ENCODE data around the gene HPSE2.
A peak's percentile ranks its signal among the peaks of the same experiment; 100 is the strongest.

Gene HPSE2

DNA sequence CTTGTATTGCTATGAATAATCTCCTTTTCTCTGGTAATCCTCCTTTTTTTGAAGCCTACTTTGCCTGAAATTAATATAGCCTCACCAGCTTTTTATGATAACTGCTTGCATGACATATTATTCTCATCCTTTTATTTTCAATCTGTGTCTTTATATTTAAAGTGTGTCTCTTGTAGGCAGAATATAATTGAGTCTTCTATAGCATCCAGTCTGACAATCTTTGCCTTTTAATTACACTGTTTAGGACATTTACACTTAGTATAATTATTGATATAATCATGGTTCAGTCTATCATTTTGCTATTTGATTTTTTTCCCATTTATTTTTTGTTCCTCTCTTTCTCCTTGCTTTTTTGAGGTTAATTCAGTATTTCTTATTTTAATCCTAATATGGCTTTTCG, 548.0 kb downstream of the HPSE2 start:
- TF ChIP-seq, protein P1, sequence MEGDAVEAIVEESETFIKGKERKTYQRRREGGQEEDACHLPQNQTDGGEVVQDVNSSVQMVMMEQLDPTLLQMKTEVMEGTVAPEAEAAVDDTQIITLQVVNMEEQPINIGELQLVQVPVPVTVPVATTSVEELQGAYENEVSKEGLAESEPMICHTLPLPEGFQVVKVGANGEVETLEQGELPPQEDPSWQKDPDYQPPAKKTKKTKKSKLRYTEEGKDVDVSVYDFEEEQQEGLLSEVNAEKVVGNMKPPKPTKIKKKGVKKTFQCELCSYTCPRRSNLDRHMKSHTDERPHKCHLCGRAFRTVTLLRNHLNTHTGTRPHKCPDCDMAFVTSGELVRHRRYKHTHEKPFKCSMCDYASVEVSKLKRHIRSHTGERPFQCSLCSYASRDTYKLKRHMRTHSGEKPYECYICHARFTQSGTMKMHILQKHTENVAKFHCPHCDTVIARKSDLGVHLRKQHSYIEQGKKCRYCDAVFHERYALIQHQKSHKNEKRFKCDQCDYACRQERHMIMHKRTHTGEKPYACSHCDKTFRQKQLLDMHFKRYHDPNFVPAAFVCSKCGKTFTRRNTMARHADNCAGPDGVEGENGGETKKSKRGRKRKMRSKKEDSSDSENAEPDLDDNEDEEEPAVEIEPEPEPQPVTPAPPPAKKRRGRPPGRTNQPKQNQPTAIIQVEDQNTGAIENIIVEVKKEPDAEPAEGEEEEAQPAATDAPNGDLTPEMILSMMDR (conservative IDR thresholded peaks at IDR 0.05): no peak
- H3K27ac ChIP-seq: no peak overlapping the region

DNA sequence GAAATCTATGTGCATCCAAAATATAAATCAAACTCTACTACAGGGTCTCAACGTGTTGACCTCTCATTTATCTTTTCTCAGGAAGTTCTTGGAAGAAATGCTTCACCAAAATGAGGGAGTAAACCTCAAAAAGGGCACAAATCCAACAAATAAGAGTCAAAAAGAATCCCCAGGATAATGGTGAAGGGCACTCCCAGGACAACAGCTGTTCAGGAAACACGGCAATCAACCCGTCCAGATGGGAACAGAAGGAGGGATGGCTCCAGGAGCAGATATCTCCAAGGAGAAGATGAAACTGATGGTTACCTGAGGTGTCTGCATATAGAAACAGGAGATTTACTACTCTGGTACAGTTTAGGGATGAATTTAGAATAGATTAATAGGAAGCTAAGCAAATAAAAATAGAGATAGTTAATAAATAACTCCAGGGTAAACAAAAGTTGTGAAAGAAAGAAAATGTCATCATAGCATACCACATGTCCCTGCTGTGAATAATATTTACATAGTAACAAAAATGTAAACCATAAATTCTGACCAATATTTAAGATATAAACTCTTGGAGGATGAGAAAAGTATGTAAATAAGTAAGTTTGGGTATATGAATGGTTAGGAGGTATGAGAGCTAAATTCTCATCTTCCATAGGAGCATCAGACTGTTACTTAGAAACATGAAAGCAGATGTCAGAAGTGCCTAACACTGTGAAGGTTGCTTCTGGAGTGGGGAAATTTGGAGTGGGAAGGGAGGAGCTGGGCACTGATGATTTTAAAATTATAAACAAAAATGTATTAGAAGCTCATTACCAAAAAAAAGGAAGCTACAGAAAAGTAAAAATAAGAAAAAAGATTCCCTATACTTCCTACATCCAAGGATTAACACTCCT, 551.4 kb downstream of the HPSE2 start:
- TF ChIP-seq, protein P1 (conservative IDR thresholded peaks at IDR 0.05): no peak
- H3K27ac ChIP-seq: no peak overlapping the region

DNA sequence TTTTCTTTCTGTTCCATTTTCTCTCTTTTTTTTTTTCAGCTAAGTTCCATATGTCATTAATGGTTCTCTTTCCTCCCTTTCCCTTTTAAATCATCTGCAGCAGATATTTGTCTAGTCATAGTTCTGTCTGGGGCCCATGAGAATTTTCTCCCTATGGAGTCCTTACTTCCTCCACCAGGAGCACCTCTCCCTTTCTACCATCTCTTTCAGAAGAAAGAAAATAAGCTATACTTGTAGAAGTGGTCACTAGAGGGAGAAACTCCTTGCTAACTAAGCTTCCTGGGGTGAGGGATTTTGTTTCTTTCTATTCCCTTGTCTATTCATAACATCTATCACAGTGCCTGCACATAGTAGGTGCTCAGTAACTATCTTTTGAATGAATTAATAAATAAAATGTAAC, 558.8 kb downstream of the HPSE2 start:
- TF ChIP-seq, protein P1 (conservative IDR thresholded peaks at IDR 0.05): 0 out of 2 replicates have a peak, but pooled peaks have one; percentile 24

DNA sequence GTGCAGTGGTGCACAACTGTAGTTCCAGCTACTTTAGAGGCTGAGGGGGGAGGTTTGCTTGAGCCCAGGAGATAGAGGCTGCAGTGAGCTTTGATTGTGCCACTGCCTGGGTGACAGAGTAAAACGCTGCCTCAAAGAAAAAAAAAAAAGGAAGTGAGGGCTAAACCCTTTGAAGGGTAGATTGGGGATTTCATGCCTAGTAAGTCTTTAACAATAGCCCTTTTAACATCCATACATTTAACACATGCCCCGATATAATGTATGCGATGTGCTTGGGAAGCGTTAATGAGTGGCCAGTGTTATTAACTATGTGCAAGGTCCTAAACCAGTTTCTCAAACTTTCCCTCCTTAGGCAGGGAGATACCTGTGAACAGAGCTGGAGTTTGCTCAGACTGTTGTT, 559.8 kb downstream of the HPSE2 start:
- TF ChIP-seq, protein P1 (conservative IDR thresholded peaks at IDR 0.05): no peak
- H3K27ac ChIP-seq: no peak overlapping the region

More for the DNA sequence above, 558.8 kb downstream of the HPSE2 start:
- H3K27ac ChIP-seq: no peak overlapping the region

DNA sequence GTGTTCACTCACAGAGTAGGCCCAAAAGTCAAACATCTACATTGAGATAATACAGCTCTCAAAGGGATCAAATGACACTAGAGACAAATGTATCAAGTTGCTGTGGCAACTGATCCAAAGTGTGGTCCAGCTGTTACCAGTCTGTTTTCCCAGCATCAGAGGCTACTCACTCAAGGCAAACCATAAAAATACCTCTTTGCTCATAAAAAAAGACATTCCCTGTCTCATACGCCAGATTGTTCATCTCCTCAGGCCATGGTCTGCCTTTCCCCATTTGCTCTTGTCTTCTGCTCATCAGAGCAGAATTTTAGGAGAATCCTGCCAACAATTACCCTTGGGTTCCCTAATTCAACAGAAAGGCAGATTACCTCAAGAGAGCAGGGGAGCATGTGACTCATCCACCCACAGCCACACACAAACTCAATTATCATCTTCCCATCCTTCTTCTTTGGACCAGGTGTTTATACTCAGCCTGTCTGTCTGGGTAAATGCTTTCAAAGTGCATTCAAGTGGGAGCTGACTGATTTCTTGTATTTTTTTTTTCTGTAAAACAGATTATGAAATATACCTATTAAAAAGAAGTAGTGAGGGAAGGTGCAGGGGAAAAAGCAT, 562.4 kb downstream of the HPSE2 start:
- H3K27ac ChIP-seq: no peak overlapping the region
- TF ChIP-seq, protein P1 (conservative IDR thresholded peaks at IDR 0.05): no peak

DNA sequence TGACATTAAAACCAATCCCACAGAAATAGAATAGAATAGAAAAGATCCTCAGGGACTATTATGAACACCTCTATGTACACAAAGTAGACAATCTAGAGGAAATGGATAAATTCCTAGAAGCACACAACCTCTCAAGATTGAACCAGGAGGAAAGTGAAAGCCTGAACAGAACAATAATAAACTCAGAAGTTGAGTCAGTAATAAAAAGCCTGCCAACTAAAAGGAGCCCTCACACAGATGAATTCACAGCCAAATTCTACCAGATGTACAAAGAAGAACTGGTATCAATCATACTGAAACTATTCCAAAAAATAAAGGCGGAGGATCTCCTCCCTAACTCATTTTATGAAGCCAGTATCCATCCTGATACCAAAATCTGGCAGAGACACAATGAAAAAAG, 568.6 kb downstream of the HPSE2 start:
- no peak overlapping the region for H3K27ac ChIP-seq
- TF ChIP-seq, protein P1 (conservative IDR thresholded peaks at IDR 0.05): no peak

DNA sequence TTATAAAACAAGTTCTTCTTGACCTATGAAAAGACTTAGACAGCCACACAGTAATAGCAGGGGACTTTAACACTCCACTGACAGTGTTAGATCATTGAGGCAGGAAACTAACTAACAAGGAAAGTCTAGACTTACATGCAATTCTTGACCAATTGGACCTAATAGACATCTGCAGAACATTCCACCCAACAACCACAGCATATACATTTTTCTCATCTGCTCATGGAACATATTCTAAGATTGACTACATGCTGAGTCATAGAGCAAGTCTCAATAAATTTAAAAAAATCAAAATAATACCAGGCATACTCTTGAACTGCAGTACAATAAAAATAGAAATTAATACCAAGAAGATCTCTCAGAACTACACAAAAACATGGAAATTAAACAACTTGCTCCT, 569.4 kb downstream of the HPSE2 start:
- TF ChIP-seq, protein P1 (conservative IDR thresholded peaks at IDR 0.05): no peak
- H3K27ac ChIP-seq: no peak overlapping the region

Data from VCaP (cell line).